Prostate gland (tissue), 2 donors: ENCODE results near the gene ATE1. TPM values are rescaled to one million over a fixed set of nuclear protein-coding genes. Genes with fewer than 3 reads are reported as not detected.

Experiments
- DNase-seq: peaks from one replicate; pipeline ENCODE4 v3.0.0-alpha.2; 2019; ENCODE audit warnings: low spot score
- H3K27ac ChIP-seq, 2 donors: fragments of 200-600 bp; sonication (generic); 2 replicates each; pipeline ENCODE4 v1.5.1; 2017 to 2019
- H3K27me3 ChIP-seq: fragments of 200-600 bp; sonication (generic); replicated peaks from 2 replicates; pipeline ENCODE4 v1.5.1; 2019; ENCODE audit not compliant: insufficient read depth
- H3K36me3 ChIP-seq, 2 donors: fragments of 200-600 bp; sonication (generic); 1 replicate in 1 of 2; 2 replicates in 1 of 2; pipeline versions ENCODE4 v1.5.1 to v1.8.1; 2017 to 2019
- H3K4me1 ChIP-seq: fragments of 200-600 bp; sonication (generic); replicated peaks from 2 replicates; pipeline ENCODE4 v1.5.1; 2019
- H3K4me3 ChIP-seq, 2 donors: fragments of 200-600 bp; sonication (generic); 2 replicates each; pipeline ENCODE4 v1.5.1; 2017 to 2019
- H3K9me3 ChIP-seq: fragments of 200-600 bp; sonication (generic); 2 replicates; pipeline ENCODE4 v1.5.1; 2017
- POLR2A ChIP-seq: fragments of 450-650 bp; IDR thresholded peaks from one replicate; pipeline ENCODE4 v1.6.1; 2016; ENCODE audit warnings: antibody characterized with exemption, mild to moderate bottlenecking
- POLR2AphosphoS5 ChIP-seq: sonication (generic); formaldehyde crosslinking; IDR thresholded peaks from one replicate; pipeline ENCODE4 v1.6.1; 2017; ENCODE audit warnings: antibody characterized with exemption
- WGBS: methylation state at CpG from one replicate; pipeline ENCODE4 v1.1.5; 2018; 5-methylcytosine and 5-hydroxymethylcytosine counted together
- intact Hi-C: fragments of 100-400 bp; cut with DNase I; formaldehyde crosslinking; loops from one replicate; pipeline ENCODE4 v1.14.2; 2022
- total RNA-seq, 2 donors: library from RNA; depleted of rRNA; stranded (reverse); fragments of >200 nt; gene quantifications; one replicate each; pipeline ENCODE4 v1.1.0, GENCODE V29; 2016
- TF ChIP-seq, protein P1 (sequence below), 4 experiments: fragments of 200-600 bp in 2 of 4; fragments of 450-650 bp in 2 of 4; sonication (generic) in 2 of 4; IDR thresholded peaks; 1 replicate in 3 of 4; 2 replicates in 1 of 4; pipeline ENCODE4 v1.5.1; 2016 to 2019; ENCODE audit warnings: antibody characterized with exemption in 4 of 4, mild to moderate bottlenecking in 2 of 4, moderate library complexity in 2 of 4

The ATE1 gene
- total RNA-seq, 2 donors from 2014 or later, result 29.9 to 36.2 TPM

DNA sequence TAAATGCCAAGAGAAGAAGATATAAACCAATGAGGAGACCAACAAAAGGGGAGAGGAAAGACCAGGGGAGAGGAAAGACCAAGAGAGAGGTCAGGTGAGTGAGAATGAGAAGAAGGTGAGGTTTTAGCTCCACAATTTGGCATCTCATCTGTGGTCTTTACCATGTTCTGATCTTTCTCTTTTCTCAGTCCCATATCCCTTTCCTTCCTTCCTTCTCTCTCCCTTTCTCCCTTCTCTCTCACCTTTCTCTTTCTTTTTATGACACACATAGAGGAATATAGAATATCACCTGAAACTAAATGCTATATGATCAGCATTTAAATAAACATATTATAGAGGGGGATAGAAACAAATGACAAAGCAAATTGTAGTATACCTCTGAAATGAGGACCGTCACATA lies 57.4 kb downstream of the ATE1 start:
- Histone ChIP-seq H3K9me3 (no peaks in the 10 kb centered on the region), H3K27me3 (no peaks in the 10 kb centered on the region), H3K27ac (no peak overlapping the region), H3K4me1 (no peaks in the 10 kb centered on the region), H3K36me3 (no peaks in the 10 kb centered on the region), H3K4me3 (no peak overlapping the region)
- TF ChIP-seq POLR2A, result no peak
- intact Hi-C loops, result no loop called here
- 98% methylated on average over 1 of the region's 1 CpG for WGBS
- no peak for DNase-seq

- TF ChIP-seq, protein P1, sequence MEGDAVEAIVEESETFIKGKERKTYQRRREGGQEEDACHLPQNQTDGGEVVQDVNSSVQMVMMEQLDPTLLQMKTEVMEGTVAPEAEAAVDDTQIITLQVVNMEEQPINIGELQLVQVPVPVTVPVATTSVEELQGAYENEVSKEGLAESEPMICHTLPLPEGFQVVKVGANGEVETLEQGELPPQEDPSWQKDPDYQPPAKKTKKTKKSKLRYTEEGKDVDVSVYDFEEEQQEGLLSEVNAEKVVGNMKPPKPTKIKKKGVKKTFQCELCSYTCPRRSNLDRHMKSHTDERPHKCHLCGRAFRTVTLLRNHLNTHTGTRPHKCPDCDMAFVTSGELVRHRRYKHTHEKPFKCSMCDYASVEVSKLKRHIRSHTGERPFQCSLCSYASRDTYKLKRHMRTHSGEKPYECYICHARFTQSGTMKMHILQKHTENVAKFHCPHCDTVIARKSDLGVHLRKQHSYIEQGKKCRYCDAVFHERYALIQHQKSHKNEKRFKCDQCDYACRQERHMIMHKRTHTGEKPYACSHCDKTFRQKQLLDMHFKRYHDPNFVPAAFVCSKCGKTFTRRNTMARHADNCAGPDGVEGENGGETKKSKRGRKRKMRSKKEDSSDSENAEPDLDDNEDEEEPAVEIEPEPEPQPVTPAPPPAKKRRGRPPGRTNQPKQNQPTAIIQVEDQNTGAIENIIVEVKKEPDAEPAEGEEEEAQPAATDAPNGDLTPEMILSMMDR (IDR thresholded peaks at IDR 0.05), result no peak
- TF ChIP-seq POLR2AphosphoS5, result no peak
- TF ChIP-seq POLR2A, result no peak
- no peaks in the 10 kb centered on the region for H3K27me3 ChIP-seq
- H3K4me3 ChIP-seq, result no peak overlapping the region
- no peaks in the 10 kb centered on the region for H3K4me1 ChIP-seq
- H3K27ac ChIP-seq, result no peak overlapping the region
- no peaks in the 10 kb centered on the region for H3K36me3 ChIP-seq
- H3K9me3 ChIP-seq, result no peaks in the 10 kb centered on the region
- 53% methylated on average over 4 of the region's 4 CpGs for WGBS
- intact Hi-C loops, result no loop called here
- no peak for DNase-seq
Measured at GRCh38 chr10:121865554-121865953, 62.3 kb downstream of the ATE1 start.

DNA sequence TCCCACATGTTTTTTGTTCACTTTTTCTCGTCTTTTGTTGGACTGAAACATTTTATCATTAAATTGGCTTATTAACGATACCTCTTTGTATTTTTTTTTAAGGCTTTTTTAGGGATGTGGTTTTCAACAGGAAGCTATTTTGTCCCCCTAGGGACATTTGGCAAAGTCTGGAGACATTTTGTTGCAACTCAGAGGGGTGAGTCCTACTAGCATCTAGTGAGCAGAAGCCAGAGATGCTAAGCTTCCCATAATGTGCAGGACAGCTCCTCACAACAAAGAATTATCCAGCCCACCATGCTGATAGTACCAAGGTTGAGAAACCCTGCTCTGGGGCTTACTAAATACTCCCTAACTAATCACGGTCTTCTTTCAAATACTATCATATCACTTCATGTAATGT lies 63.2 kb downstream of the ATE1 start:
- Histone ChIP-seq H3K9me3 (no peaks in the 10 kb centered on the region), H3K27me3 (no peaks in the 10 kb centered on the region), H3K27ac (no peak overlapping the region), H3K4me1 (no peaks in the 10 kb centered on the region), H3K36me3 (no peaks in the 10 kb centered on the region), H3K4me3 (no peak overlapping the region)
- intact Hi-C loops, result no loop called here
- no peak for DNase-seq
- TF ChIP-seq POLR2AphosphoS5, result no peak
- TF ChIP-seq, protein P1 (IDR thresholded peaks at IDR 0.05), result no peak
- no peak for TF ChIP-seq POLR2A
- 88% methylated on average over 3 of the region's 3 CpGs for WGBS

DNA sequence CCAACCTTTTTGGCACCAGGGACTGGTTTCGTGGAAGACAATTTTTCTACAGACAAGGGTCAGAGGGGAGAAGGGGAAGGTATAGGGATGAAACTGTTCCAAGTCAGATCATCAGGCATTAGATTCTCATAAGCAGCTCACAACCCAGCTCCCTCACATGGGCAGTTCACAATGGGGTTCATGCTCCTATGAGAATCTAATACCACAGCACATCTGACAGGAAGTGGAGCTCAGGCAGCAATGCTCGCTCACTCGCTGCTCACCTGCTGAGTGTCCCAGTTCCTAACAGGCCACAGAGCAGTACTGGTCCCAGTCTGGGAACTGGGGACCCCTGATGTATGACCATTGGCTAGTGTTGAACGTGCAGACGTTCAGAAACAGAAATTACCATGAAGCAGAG lies 63.7 kb downstream of the ATE1 start:
- Histone ChIP-seq H3K27ac (no peak overlapping the region), H3K9me3 (no peaks in the 10 kb centered on the region), H3K4me3 (no peak overlapping the region), H3K27me3 (no peaks in the 10 kb centered on the region), H3K4me1 (no peaks in the 10 kb centered on the region), H3K36me3 (no peaks in the 10 kb centered on the region)
- no peak for DNase-seq
- intact Hi-C loops, result no loop called here
- WGBS, result 88% methylated on average over 5 of the region's 5 CpGs
- TF ChIP-seq POLR2A (no peak), POLR2AphosphoS5 (no peak)
- TF ChIP-seq, protein P1 (IDR thresholded peaks at IDR 0.05), result no peak

DNA sequence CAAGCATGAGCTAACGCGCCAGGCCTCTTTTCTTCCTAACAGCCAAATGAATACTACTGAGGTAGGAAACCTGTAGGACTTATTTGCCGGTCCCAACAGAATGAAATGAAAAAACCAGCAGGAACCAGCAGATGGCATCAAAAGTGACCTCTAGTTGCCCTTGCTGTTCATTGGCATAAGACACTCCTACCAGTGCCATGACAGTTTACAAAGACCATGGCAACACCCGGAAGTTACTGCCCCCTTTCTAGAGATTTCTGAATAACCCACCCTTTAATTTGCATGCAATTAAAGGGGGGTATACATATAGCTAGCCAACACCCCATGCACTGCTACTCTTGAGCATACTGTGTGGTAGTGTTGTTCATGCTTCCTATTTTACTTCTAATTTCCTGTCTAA lies 65.2 kb downstream of the ATE1 start:
- Histone ChIP-seq H3K4me1 (no peaks in the 10 kb centered on the region), H3K36me3 (no peaks in the 10 kb centered on the region), H3K4me3 (no peak overlapping the region), H3K9me3 (no peaks in the 10 kb centered on the region), H3K27me3 (no peaks in the 10 kb centered on the region), H3K27ac (no peak overlapping the region)
- intact Hi-C loops, result no loop called here
- WGBS, result 98% methylated on average over 4 of the region's 4 CpGs
- DNase-seq, result no peak
- TF ChIP-seq, protein P1 (IDR thresholded peaks at IDR 0.05), result no peak
- TF ChIP-seq POLR2A (no peak), POLR2AphosphoS5 (no peak)
